Placental pericyte (primary cell): Measurements from ENCODE around the gene CLEC20A. TPM values are rescaled to one million over a fixed set of nuclear protein-coding genes. Genes with fewer than 3 reads are reported as not detected.

ENCODE experiments used
- small RNA-seq: library from RNA; depleted of rRNA; stranded (forward); fragments of <200 nt; gene quantifications from one replicate; pipeline ENCODE3, GENCODE V24; 2012; ENCODE audit warnings: low replicate concordance
- total RNA-seq: library from RNA; depleted of rRNA; stranded (reverse); fragments of >200 nt; gene quantifications from 2 replicates; pipeline ENCODE4 v1.2.3, GENCODE V29; 2012

Gene CLEC20A
- total RNA-seq: not detected in 2 replicates

GRCh38 chr1:178496410-178497135 is at the start of gene CLEC20A:
CLEC20A (minus strand) TSS chr1:178496964; CDS start chr1:178496939, 25 bp downstream.

GRCh38 chr1:178512566-178513277 is 16.0 kb upstream of the CLEC20A start, which contains the start of gene TEX35:
TEX35 (plus strand) TSS chr1:178513109; CDS start chr1:178513189, 80 bp downstream.

Small RNA genes lying within 50 kb of the gene (small RNA-seq; reads per million reads assigned to genes)
- not detected for gene RF00017

Other genes with a start within 250 kb of the CLEC20A start
- not detected in 2 replicates for gene TEX35, start 16.1 kb upstream of the CLEC20A start, total RNA-seq
- 21.8 and 38.1 TPM in 2 replicates for gene RALGPS2, start 228.3 kb upstream of the CLEC20A start, total RNA-seq